Right lobe of liver (tissue), 6 donors: ENCODE measurements around the gene TNFSF13B. TPM values are rescaled to one million over a fixed set of nuclear protein-coding genes. Genes with fewer than 3 reads are reported as not detected.

Experiments used
- ATAC-seq, 4 donors: fragments of 200-7000 bp; cut with Tn5 transposase; one replicate each; pipeline ENCODE4 v1.9.1; 2020; ENCODE audit warnings: mild to moderate bottlenecking in 4 of 4, moderate library complexity in 4 of 4
- DNase-seq, 3 donors: peaks; one replicate each; pipeline ENCODE4 v3.0.0-alpha.2; 2020
- H3K27ac ChIP-seq, 3 donors: fragments of 200-600 bp; one replicate each; pipeline ENCODE4 v1.8.0; 2022
- H3K27me3 ChIP-seq, 2 donors: fragments of 200-600 bp; one replicate each; pipeline ENCODE4 v1.8.0; 2022
- H3K36me3 ChIP-seq, 4 donors: fragments of 200-600 bp; sonication (generic) in 1 of 4; one replicate each; pipeline versions ENCODE4 v1.5.1 to v1.8.0; 2017 to 2022; ENCODE audit warnings: control low read depth in 1 of 4
- H3K4me1 ChIP-seq, 4 donors: fragments of 200-600 bp; sonication (generic) in 1 of 4; one replicate each; pipeline versions ENCODE4 v1.5.1 to v1.8.0; 2017 to 2022; ENCODE audit warnings: control low read depth in 1 of 4
- H3K4me3 ChIP-seq, 3 donors: fragments of 200-600 bp; one replicate each; pipeline ENCODE4 v1.8.0; 2022
- H3K9me3 ChIP-seq, 4 donors: fragments of 200-600 bp; sonication (generic) in 1 of 4; one replicate each; pipeline versions ENCODE4 v1.5.1 to v1.8.0; 2017 to 2022; ENCODE audit warnings: control low read depth in 1 of 4
- POLR2A ChIP-seq: fragments of 450-650 bp; IDR thresholded peaks from one replicate; pipeline ENCODE4 v1.6.1; 2017; ENCODE audit warnings: antibody characterized with exemption, mild to moderate bottlenecking
- WGBS: methylation state at CpG from one replicate; pipeline ENCODE4 v1.1.6; 2018; ENCODE audit warnings: low coverage, low lambda C conversion rate; ENCODE audit not compliant: insufficient coverage; ENCODE audit errors: missing lambda C conversion rate; 5-methylcytosine and 5-hydroxymethylcytosine counted together
- intact Hi-C, 2 donors: fragments of 100-400 bp; cut with DNase I; formaldehyde crosslinking; loops; one replicate each; pipeline versions ENCODE4 v1.11.2 to v1.14.1; 2022
- total RNA-seq, 6 experiments: library from RNA; depleted of rRNA in 2 of 6; stranded (reverse); fragments of >200 nt in 2 of 6; fragmentation: NEBNext Ultra II Directional in 3 of 6; extraction: Animal tissue kit (Norgen Biotek cat#: 25700) in 3 of 6; gene quantifications; one replicate each; pipeline versions ENCODE4 v1.1.0 to v1.2.4, GENCODE V29; 2016 to 2023
- TF ChIP-seq, protein P1 (sequence below), 4 donors: fragments of 200-600 bp in 3 of 4; fragments of 450-650 bp in 1 of 4; IDR thresholded peaks; one replicate each; pipeline versions ENCODE4 v1.5.1 to v1.8.0; 2016 to 2022; ENCODE audit warnings: antibody characterized with exemption in 4 of 4, mild to moderate bottlenecking in 2 of 4
- donor health status: DM: no; HTN: yes; CAD: no.
- donor health status: DM: no; HTN: no; CAD: no.
- donor health status: DM: no; HTN: no; CAD: no.
- donor health status: DM: no; HTN: yes; CAD: no.
- donor health status: DM: no; HTN: yes; CAD: no.

Gene TNFSF13B
- total RNA-seq, 6 experiments from 2014 or later = 1.5 to 4.7 (median 3.6) TPM

DNA sequence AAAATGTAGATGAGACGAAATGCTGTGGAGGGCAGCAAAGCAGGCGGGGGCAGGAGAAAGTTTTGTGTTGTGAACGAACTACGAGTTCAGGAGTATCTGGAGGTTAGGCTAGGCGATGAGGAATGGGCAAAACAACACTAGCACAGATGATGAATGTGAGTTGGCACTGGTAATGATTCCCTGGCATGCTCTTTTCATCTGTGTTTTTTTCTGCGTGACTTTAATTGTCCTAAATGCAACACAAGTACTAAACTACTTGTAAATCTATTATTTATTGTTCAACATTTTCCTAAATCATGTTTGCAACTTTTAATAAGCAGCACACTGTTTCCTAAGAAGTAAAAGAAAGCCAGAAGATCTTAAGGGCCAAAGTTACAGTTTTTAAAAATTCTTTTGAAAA is 19.2 kb downstream of the TNFSF13B start:
- Histone ChIP-seq H3K9me3 (no peaks in the 10 kb centered on the region), H3K4me3 (no peak overlapping the region), H3K27ac (no peak overlapping the region), H3K27me3 (no peaks in the 10 kb centered on the region), H3K36me3 (no peaks in the 10 kb centered on the region), H3K4me1 (no peaks in the 10 kb centered on the region)
- DNase-seq (no peak), ATAC-seq (no peak)
- intact Hi-C loops = no loop called here
- 81% methylated on average over 6 of the region's 6 CpGs for WGBS
- TF ChIP-seq, protein P1, sequence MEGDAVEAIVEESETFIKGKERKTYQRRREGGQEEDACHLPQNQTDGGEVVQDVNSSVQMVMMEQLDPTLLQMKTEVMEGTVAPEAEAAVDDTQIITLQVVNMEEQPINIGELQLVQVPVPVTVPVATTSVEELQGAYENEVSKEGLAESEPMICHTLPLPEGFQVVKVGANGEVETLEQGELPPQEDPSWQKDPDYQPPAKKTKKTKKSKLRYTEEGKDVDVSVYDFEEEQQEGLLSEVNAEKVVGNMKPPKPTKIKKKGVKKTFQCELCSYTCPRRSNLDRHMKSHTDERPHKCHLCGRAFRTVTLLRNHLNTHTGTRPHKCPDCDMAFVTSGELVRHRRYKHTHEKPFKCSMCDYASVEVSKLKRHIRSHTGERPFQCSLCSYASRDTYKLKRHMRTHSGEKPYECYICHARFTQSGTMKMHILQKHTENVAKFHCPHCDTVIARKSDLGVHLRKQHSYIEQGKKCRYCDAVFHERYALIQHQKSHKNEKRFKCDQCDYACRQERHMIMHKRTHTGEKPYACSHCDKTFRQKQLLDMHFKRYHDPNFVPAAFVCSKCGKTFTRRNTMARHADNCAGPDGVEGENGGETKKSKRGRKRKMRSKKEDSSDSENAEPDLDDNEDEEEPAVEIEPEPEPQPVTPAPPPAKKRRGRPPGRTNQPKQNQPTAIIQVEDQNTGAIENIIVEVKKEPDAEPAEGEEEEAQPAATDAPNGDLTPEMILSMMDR (IDR thresholded peaks at IDR 0.05) = no peak
- TF ChIP-seq POLR2A = no peak

DNA sequence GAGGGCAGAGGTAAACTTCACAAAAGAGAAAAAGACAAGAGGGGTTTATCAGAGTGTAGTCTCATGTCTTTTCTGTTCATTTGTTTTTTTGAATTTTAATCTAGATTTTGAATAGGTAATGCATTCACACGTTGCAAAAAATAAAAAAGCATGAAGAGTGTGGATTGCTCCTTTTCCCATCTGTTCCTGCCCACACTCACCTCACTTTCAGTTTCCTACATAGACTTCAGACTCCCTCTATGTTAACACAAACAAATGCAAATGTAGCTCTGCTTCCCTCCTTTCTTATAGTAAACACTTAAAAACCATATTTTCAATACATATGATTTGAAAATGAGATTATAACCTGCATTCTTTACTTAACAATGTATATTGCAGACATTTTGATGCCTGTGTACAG is 20.3 kb downstream of the TNFSF13B start:
- TF ChIP-seq, protein P1 (IDR thresholded peaks at IDR 0.05) = no peak
- no peak for TF ChIP-seq POLR2A
- 30% methylated on average over 1 of the region's 1 CpG for WGBS
- Histone ChIP-seq H3K9me3 (no peaks in the 10 kb centered on the region), H3K27me3 (no peaks in the 10 kb centered on the region), H3K4me1 (no peaks in the 10 kb centered on the region), H3K36me3 (no peaks in the 10 kb centered on the region), H3K27ac (no peak overlapping the region), H3K4me3 (no peak overlapping the region)
- no peak for DNase-seq
- no peak for ATAC-seq
- intact Hi-C loops = no loop called here

DNA sequence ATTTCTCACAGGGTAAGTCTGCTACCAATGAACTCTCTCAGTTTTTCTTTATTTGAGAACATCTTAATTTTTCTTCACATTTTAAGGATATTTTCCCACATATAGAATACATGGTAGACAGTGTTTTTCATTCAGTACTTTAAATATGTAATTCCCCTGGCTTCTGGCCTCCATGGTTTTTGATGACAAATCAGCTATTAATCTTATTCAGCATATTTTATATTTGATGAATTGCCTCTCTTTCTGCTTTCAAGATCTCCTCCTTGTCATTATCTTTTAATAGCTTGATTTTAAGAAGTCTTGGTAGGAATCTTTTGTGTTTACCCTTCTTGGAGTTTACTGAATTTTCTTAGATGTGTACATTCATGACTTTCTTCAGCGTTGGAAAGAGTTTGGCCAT is 27.6 kb downstream of the TNFSF13B start:
- intact Hi-C loops = no loop called here
- H3K4me3 ChIP-seq = no peak overlapping the region
- ATAC-seq (no peak), DNase-seq (no peak)
- H3K4me1 ChIP-seq = no peaks in the 10 kb centered on the region
- TF ChIP-seq POLR2A = no peak
- TF ChIP-seq, protein P1 (IDR thresholded peaks at IDR 0.05) = no peak
- WGBS = 100% methylated on average over 1 of the region's 1 CpG
- H3K9me3 ChIP-seq = no peaks in the 10 kb centered on the region
- H3K27me3 ChIP-seq = no peaks in the 10 kb centered on the region
- H3K27ac ChIP-seq = no peak overlapping the region
- H3K36me3 ChIP-seq = no peaks in the 10 kb centered on the region

- Histone ChIP-seq H3K27me3 (no peaks in the 10 kb centered on the region), H3K9me3 (no peaks in the 10 kb centered on the region), H3K36me3 (no peaks in the 10 kb centered on the region), H3K4me1 (no peaks in the 10 kb centered on the region), H3K4me3 (no peak overlapping the region), H3K27ac (no peak overlapping the region)
- intact Hi-C loops = no loop called here
- no peak for ATAC-seq
- 80% methylated on average over 1 of the region's 1 CpG for WGBS
- TF ChIP-seq, protein P1 (IDR thresholded peaks at IDR 0.05) = no peak
- no peak for TF ChIP-seq POLR2A
- no peak for DNase-seq
Observed at GRCh38 chr13:108302279-108302678, 32.8 kb downstream of the TNFSF13B start.
